Measurements from ENCODE around the gene FXYD6.

DNA sequence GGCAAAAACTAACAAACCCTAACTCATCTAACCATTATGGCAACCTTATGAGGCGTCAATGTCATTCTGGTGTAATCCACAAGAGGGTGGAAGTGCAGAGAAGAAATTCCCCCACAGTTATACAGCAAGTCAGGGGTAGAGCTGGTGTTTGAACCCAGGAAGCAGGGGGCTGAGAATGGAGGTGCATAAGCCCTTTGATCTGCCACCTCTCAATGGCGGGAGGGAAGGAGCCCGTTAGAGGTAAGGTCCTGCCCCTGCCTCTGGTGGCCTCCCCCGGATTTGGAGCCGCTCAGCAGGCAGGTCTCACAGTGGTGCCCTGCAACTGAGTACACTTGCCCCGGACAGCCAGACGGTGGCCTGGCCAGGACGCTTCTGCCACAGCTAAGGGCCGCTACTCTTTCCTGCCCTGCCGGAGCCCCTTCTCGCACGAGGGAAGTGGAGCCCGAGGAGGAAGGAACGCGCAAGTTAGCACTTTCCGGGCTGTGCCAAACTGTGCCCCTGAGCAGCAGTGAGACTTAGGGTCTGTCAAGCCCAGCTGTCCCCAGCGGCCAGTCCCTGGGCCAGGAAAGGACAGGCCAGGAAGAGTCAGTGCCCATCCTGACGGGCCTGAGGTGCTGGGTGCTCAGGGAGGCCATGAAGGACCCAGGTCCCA, 53.0 kb downstream of the FXYD6 start:
- TF ChIP-seq, protein P1, sequence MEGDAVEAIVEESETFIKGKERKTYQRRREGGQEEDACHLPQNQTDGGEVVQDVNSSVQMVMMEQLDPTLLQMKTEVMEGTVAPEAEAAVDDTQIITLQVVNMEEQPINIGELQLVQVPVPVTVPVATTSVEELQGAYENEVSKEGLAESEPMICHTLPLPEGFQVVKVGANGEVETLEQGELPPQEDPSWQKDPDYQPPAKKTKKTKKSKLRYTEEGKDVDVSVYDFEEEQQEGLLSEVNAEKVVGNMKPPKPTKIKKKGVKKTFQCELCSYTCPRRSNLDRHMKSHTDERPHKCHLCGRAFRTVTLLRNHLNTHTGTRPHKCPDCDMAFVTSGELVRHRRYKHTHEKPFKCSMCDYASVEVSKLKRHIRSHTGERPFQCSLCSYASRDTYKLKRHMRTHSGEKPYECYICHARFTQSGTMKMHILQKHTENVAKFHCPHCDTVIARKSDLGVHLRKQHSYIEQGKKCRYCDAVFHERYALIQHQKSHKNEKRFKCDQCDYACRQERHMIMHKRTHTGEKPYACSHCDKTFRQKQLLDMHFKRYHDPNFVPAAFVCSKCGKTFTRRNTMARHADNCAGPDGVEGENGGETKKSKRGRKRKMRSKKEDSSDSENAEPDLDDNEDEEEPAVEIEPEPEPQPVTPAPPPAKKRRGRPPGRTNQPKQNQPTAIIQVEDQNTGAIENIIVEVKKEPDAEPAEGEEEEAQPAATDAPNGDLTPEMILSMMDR (IDR thresholded peaks at IDR 0.05) = peak in 6 of 12 donors; percentile 8 to 35 (median 26)
- no peak for TF ChIP-seq POLR2A (IDR thresholded peaks at IDR 0.05)
